ENCODE data around the gene EHD4.

The EHD4 gene

DNA sequence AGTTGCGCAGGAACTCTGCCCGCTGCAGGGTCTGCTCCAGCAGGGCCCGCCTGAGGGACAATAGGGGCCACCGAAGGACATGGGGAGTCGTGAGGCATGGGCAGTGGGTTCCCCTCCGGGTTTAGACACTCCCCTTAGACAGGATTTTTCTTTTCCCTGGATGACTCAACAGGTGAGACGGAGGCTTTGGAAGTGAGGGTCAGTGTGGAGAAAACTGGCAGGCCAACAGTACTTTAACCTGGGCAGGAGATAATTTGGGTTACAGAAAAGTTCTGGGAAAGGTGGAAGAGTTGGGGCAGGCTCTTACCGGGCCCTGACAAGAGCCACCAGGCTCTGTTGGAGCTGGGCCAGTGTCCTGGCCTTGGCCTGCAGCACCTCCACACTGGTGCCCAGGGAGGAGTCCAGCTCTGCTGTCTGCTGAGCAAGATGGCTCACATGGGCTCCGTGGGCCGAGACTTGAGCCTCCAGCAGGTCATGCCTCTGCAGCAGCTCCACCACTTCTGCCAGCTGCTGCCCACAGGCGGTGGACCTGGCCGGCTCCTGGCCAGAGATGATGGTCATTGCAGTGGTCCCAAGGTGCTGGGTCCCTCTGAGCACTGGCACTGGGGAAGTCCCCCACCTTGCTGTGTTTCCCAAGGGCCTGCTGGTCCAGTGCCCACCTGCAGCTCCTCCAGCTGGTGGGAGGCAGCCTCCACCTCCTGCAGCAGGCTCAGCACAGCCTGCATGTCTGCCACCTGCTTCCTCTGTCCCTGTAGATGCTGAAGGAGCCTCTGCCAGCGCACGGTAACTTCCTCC lies 89.5 kb downstream of the EHD4 start:
- no peak for DNase-seq (ENCODE audit: low read depth in 3 of 3, low spot score in 1 of 3)

- no peak for DNase-seq (ENCODE audit: low read depth in 3 of 3, low spot score in 1 of 3)
These were observed 90.3 kb downstream of the EHD4 start for GRCh38 chr15:41881920-41882688.

GRCh38 chr15:41881550-41881919 lies 90.8 kb downstream of the EHD4 start:
- DNase-seq (ENCODE audit: low read depth in 3 of 3, low spot score in 1 of 3), result no peak

GRCh38 chr15:41881086-41881485 lies 91.3 kb downstream of the EHD4 start:
- DNase-seq (ENCODE audit: low read depth in 3 of 3, low spot score in 1 of 3), result no peak

GRCh38 chr15:41880156-41880877 lies 92.0 kb downstream of the EHD4 start:
- DNase-seq (ENCODE audit: low read depth in 3 of 3, low spot score in 1 of 3), result no peak

- DNase-seq (ENCODE audit: low read depth in 3 of 3, low spot score in 1 of 3), result no peak
These were observed 93.0 kb downstream of the EHD4 start for GRCh38 chr15:41879321-41879845.

DNA sequence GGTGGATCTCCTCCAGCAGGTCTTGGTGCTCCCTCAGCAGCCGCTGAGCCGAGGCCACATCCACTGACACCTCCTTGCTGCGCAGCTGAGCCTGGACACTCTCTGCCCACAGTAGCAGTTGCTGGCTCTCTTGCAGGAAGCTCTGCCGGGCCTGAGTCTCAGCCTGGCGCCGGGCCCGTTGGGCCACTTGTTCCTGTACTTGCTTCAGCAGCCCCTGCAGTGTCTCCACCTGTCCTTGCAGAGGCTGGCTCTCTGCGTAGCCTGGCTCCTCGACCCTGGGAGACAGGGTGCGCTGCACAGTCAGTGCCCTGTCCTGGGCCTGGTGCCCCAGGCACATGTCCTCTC lies 94.0 kb downstream of the EHD4 start:
- DNase-seq (ENCODE audit: low read depth in 3 of 3, low spot score in 1 of 3), result no peak

DNA sequence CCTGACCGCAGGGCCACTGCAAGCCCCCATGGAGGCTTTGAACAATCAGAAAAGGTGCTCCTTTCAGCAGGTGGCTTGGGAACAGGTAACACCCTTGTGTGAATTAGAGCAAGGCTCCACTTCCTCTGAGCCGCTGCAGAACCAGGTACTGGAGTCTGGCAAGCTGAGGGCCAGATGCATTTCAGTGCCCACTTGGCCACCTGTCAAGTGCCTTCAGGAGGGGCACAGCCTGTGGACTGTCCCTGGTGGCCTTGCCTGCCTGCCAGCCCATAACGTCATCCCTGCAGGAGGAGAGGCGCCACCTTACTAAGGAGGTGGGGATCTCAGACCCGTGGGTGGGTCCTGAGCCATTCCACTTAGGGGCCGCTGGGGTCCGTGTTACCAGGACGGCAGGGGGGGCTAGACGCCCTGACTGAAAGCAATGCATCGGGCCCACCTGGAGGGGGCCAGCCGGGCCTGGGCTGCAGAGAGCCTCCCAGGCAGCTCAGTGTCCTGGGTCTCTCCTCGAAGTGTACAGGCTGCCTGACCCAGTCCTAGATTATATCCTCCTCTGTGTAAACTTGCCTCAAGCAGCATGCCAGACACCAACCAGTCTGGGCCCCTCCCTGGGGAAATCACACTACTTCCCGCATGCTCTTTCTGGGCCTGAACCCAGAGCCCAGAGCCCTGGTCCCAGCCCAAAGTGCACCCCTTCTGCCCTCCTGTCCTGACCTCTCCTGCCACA lies 94.6 kb downstream of the EHD4 start:
- no peak for DNase-seq (ENCODE audit: low read depth in 3 of 3, low spot score in 1 of 3)

GRCh38 chr15:41876689-41877088 lies 95.7 kb downstream of the EHD4 start:
- DNase-seq (ENCODE audit: low read depth in 3 of 3, low spot score in 1 of 3), result no peak

DNA sequence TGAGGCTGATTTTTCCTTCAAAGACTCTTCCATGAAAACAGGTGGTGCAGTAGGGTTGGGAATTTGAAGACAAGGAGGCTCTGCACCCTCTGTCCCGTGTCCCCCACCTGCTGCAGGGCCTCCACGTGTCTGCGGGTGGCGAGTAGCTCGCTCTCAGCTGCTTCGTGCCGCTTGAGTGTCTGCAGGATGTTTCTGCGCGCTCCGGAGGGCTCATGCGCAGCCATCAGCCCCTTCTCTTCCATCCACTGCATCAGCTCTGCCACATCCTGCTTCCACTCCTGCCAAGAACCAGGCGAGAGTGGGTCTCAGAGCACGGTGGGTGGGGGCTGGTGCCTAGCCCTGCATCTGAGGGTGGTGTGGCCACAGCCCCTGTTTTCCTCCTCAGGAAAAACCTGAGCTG lies 96.3 kb downstream of the EHD4 start:
- no peak for DNase-seq (ENCODE audit: low read depth in 3 of 3, low spot score in 1 of 3)

DNA sequence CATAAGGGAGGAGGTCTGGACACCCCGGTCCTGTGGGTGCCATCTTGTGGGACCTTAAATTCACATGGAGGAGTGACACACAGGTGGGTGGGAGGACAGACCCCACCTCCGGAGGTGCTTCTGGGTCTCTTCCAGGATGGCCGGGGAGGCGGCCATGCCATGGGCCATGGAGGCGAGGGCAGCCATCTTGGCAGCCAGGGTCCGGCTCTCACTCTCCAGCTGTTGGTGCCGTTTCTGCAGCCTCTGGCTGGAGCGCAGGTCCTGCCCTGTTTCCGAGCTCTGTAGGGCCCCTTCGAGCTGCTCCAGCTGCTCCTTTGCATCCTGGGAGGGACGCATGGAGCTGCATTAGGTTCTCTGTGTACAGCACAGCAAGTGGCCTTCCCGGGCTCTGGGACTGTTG lies 97.6 kb downstream of the EHD4 start:
- DNase-seq (ENCODE audit: low read depth in 3 of 3, low spot score in 1 of 3), result no peak

DNA sequence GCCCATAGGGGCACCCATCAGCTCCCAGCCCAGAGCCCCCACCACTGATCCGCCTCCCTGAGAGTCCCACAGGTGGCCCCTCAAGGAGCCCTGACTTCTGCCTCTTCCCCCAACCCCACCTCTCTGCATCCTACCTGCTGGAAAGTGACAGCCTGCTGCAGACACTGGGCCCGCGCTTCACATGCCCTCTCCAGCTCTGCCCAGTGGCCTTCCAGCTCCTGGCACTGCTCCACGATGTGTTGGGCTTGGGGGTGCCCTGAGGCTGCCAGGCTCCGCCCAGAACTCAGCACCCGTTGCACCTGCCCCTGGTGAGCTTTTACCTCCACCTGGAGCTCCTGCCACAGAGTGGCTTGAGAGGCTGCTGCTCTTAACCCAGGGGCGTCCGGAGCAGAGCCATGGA lies 98.6 kb downstream of the EHD4 start:
- DNase-seq (ENCODE audit: low read depth in 3 of 3, low spot score in 1 of 3), result no peak

- no peak for DNase-seq (ENCODE audit: low read depth in 3 of 3, low spot score in 1 of 3)
These were observed 100.1 kb downstream of the EHD4 start for GRCh38 chr15:41872166-41872747.

DNA sequence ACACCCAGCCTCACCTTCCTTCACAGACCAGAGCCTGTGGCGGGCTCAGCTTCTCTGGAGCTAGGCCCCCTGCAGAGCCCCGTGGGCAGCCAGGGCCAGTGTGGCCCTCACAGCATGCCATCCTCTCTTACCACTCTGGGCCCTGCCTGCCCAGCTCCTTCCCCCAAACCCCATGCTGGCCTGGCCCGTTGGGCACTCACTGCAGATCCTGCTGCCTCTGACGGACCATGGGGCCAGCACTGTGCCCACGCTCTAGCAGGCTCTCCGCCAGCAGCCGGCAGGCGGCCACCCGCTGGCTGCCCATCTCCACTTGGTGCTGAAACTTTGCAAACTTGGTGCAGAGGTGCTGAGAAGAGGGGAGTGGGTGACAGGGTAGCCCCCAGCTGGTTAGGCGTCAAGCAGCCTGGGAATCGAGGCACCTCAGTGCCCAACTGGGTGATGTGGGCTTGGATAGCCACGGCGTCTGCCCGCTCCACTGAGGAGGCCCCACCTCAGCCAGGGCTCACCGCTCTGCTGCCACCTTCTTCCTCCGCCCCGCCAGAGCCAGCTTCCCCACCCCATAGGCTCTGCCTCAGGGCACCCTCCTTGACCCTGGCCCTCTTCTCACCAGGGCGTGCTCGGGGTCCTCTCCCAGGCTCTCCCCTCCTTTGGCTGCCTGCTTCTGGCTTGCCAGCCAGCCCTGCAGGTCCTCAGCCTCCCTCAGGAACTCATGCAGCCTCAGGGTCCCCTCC lies 101.0 kb downstream of the EHD4 start:
- no peak for DNase-seq (ENCODE audit: low read depth in 3 of 3, low spot score in 1 of 3)

DNA sequence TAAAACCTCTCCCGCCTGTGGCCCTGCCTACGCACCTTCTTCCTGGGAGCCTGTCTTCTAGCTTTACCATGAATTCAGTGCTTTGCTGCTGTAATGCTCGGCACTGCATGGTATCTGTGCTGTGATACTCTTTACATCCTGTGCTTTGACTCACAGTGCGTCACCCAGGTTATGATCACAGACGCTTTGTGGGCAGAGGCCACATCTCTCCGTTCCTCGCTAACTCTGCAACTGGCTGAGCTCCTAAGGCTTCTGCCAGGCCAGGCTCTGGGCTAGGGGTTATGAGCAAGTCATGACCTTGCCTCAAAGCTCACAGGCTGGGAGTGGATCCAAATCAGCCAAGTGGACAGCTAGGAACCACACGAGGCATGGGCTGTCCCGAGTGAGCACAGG lies 101.7 kb downstream of the EHD4 start:
- DNase-seq (ENCODE audit: low read depth in 3 of 3, low spot score in 1 of 3), result peak in 2 of 3 donors; percentile 7 to 29

GRCh38 chr15:41869770-41870688 lies 102.3 kb downstream of the EHD4 start:
- no peak for DNase-seq (ENCODE audit: low read depth in 3 of 3, low spot score in 1 of 3)

- DNase-seq (ENCODE audit: low read depth in 3 of 3, low spot score in 1 of 3), result no peak
These were observed 104.0 kb downstream of the EHD4 start for GRCh38 chr15:41868321-41868720.

GRCh38 chr15:41866872-41867579 lies 105.3 kb downstream of the EHD4 start:
- no peak for DNase-seq (ENCODE audit: low read depth in 3 of 3, low spot score in 1 of 3)

Measured in stimulated activated CD4-positive, alpha-beta T cell treated with anti-CD3 and anti-CD28 coated beads, TNF-alpha, amount 100 ng/mL, for 1 hour (primary cell).